Activated naive CD8-positive, alpha-beta T cell (primary cell): ENCODE data around the gene TMEM222.
A peak's percentile ranks its signal among the peaks of the same experiment; 100 is the strongest.

Source experiments
- H3K27ac Mint-ChIP-seq: one replicate; pipeline ENCODE4 v1.8.0; 2021; ENCODE audit warnings: mixed read lengths
- H3K27me3 Mint-ChIP-seq: one replicate; pipeline ENCODE4 v1.8.0; 2021; ENCODE audit warnings: mixed read lengths
- H3K36me3 Mint-ChIP-seq: one replicate; pipeline ENCODE4 v1.8.0; 2021; ENCODE audit warnings: mixed read lengths
- H3K4me1 Mint-ChIP-seq: one replicate; pipeline ENCODE4 v1.8.0; 2021; ENCODE audit warnings: low read depth, mixed read lengths
- H3K4me3 Mint-ChIP-seq: one replicate; pipeline ENCODE4 v1.8.0; 2021; ENCODE audit warnings: mild to moderate bottlenecking, mixed read lengths
- H3K9me3 Mint-ChIP-seq: one replicate; pipeline ENCODE4 v1.8.0; 2021; ENCODE audit warnings: low read depth, mixed read lengths

TMEM222 gene

DNA sequence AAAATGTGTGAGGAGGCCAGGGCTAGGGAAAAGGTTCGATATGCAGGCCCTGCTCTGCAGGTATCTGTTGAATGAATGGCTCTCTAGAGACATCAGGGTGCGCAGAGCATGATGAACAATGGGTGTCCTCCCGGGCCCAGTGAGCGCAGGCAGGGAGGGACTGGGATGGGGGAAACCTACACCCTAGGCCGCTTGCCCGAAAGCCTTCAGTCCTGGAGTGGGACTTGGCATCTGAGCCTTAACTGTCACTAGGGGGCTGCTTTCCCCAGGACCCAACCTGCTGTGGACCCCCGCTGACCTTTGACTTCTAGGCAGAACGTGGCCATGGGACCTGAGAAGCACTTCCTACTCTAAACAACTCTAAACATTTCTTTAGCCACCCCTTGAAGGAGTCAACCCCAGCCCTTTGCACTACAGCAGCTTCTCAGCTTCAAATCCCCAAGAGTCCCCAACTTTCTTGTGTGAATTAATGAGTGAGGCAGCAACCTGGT, 45.2 kb downstream of the TMEM222 start:
- Mint-ChIP-seq H3K36me3 (no peaks in the 10 kb centered on the region), H3K27me3 (no peaks in the 10 kb centered on the region), H3K4me1 (peaks cover 28% of the 10 kb centered on the region), H3K9me3 (no peaks in the 10 kb centered on the region), H3K4me3 (peak overlapping the region; percentile 77), H3K27ac (no peak overlapping the region)

DNA sequence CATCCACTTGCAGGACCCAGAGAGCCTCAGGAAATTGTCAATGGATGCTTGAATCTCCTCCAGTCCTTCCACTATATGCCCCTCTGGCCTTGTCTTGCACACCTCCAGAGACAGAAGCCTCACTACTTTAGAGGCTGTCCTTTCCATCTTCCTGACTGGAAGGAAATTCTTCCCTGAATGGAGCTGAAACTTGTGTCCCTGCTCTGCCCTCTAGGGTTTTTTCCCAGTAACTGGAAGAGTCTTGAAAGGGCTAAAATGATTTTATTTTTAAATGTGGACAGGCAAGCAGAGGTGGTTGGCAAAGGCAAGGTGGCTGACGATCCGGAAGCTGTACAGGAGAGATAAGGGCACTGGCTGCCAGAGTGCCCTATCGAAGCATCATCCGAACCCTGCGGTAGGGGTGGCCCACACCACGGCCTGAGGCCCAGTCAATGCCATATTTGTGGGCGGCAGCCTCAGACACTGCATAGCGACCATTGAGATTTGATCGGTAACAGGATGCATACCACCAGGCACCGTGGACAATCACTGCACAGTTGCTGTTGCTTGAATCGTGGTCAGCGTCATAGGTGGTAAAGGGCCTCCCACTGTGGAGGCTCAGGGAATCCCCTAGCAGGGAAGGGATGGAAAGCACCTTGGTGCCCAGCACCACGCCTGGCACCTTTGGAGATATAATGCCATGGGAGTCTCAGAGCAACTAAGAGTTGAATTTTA, 47.1 kb downstream of the TMEM222 start:
- H3K4me1 Mint-ChIP-seq: peaks cover 26% of the 10 kb centered on the region
- no peaks in the 10 kb centered on the region for H3K27me3 Mint-ChIP-seq
- no peak overlapping the region for H3K4me3 Mint-ChIP-seq
- no peak overlapping the region for H3K27ac Mint-ChIP-seq
- no peaks in the 10 kb centered on the region for H3K36me3 Mint-ChIP-seq
- H3K9me3 Mint-ChIP-seq: no peaks in the 10 kb centered on the region

DNA sequence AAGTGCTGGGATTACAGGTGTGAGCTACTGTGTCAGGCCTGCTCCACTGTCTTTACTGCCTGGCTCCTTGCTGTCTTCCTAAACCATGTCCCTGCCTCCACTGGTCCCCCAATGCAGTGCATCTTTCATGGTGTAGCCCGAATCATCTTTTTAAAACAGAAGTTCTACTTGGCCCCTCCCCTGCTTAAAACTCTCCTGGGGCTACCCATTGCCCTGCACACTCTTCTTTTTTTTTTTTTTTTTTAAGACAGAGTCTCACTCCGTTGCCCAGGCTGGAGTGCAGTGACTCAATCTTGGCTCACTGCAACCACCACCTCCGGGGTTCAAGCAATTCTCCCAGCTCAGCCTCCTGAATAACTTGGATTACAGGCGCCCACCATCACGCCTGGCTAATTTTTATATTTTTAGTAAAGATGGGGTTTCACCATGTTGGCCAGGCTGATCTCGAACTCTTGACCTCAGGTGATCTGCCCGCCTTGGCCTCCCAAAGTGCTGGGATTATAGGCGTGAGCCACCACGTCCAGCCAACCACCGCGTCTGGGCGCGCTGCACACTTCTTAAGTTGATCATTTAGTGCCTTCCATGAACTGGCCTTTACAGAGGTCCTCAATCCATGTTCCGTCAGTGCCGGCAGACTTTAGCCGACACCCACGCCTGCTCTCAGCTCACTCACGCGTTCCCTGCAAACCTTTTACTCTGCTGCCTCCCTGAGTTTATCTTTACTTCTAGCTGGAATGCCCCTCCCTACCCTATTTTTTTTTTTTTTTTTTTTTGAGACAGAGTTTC, 50.3 kb downstream of the TMEM222 start:
- Mint-ChIP-seq H3K4me1 (peaks cover 10% of the 10 kb centered on the region), H3K36me3 (no peaks in the 10 kb centered on the region), H3K27ac (no peak overlapping the region), H3K4me3 (no peak overlapping the region), H3K9me3 (no peaks in the 10 kb centered on the region), H3K27me3 (no peaks in the 10 kb centered on the region)

DNA sequence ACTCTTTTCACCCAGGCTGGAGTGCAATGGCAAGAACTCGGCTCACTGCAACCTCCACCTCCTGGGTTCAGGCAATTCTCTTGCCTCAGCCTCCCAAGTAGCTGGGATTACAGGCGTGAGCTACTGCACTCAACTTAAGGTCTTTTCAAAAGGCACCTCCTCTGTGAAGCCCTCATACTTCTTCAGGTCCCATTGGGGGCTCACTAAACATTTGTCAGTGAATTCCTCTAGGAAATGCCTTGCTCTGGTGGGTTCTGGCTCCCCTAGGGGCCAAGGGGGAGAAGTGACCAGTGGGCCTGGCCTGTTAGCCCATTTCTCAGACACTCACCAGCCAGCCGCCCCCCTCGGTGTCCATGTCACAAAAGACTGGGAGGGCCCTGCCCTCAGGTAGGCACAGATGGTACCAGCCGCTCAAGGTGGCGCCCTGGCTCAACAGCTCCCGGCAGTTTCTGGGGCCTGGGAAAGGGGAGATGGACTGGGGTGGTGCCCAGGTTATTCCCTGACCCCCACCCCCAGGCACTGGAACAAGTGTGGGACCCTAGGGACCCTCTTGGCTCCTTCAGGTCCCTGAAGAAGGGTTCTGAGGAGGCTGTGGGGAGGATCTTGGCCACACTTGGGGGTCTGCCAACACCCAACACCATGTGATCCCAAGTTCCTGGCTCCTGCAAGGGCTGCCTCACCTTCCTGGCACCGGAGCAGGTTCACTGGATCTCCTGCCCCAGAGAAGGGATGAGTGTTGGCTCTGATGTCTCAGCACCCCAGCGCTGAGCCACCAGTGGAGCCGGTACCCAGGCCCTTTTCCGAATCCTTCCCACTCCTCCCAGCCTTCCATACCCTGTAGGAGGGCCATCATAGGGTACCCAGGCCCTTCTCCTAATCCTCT, 51.1 kb downstream of the TMEM222 start:
- Mint-ChIP-seq H3K9me3 (no peaks in the 10 kb centered on the region), H3K27ac (no peak overlapping the region), H3K36me3 (no peaks in the 10 kb centered on the region), H3K4me1 (peaks cover 8% of the 10 kb centered on the region), H3K27me3 (no peaks in the 10 kb centered on the region), H3K4me3 (no peak overlapping the region)

DNA sequence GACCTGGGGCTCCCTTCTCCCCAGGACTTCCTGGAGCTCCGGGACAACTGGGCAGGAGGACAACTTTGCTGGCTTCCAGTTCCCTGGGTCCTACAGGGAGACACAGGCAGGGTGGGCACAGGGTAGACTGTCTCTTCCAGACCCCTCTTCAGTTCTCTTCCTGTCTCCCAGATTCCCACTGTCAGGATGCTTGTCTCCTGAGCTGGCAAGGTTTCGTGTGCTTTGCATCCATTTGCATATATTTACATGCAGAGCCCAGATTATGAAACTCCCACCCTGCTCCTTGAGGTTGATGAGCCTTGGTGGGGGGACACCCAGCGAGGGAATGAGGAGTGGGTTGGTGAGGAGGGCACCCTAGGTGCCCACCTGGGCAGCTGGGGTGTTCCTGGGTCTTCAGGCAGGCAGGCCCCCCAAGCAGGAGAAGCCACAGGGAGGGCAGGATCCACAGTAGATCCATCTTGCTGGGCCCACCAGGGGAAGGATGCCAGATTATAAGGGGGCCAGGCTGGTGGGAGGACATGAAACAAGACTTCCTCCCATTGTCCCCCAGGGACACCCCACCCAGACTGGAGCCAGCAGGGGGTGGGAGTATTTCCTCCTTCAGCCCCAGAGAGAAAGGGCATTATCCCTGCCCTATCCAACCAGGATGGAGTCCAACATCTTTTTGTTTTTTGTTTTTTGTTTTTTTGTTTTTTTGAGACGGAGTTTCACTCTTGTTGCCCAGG, 52.6 kb downstream of the TMEM222 start, which contains the start of gene FCN3:
FCN3 (minus strand) TSS at position 463 of the 725 bp plus-strand sequence; CDS start at position 457, 6 bp downstream.
- no peaks in the 10 kb centered on the region for H3K9me3 Mint-ChIP-seq
- H3K36me3 Mint-ChIP-seq: no peaks in the 10 kb centered on the region
- no peak within 1 kb of the TSS for H3K27ac Mint-ChIP-seq
- no peaks in the 10 kb centered on the region for H3K27me3 Mint-ChIP-seq
- H3K4me3 Mint-ChIP-seq: no peak within 1 kb of the TSS
- peaks cover 3% of the 10 kb centered on the region for H3K4me1 Mint-ChIP-seq

DNA sequence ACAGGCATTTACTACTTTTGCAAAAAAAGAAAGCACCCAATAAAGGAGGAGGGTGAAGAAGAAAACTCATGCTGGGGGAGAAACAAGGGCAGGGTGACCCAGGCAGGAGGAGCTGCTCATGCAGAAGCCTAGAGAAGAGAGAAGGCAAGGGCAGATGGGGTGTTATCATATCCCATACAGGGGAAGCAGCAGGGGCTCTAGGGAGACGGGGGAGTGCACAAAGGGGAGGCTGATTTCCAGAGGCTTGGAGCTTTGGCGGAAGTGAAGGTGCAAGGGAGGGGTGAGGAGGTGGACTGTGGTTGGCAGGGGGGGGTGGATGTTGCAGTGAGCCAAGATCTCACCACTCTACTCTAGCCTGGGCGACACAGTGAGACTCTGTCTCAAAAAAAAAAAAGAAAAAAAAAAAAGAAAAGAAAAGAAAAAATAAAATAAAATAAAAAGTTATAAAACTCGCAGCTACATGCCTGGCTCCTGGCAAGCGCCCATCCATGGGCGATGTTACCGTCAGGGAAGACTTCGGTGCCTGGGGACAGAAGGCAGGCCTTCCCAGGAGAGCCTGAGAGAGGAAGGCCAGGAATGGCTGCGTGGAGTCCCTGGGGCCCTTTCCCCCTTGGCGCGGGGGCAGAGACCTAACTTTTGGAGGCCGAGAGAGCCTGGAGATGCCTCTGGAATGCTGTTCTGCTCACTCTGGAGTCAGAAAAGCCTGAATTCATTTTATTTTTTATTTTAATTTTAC, 56.0 kb downstream of the TMEM222 start:
- H3K27ac Mint-ChIP-seq: no peak overlapping the region
- peaks cover 2% of the 10 kb centered on the region for H3K27me3 Mint-ChIP-seq
- no peaks in the 10 kb centered on the region for H3K9me3 Mint-ChIP-seq
- no peaks in the 10 kb centered on the region for H3K36me3 Mint-ChIP-seq
- no peak overlapping the region for H3K4me3 Mint-ChIP-seq
- no peaks in the 10 kb centered on the region for H3K4me1 Mint-ChIP-seq

DNA sequence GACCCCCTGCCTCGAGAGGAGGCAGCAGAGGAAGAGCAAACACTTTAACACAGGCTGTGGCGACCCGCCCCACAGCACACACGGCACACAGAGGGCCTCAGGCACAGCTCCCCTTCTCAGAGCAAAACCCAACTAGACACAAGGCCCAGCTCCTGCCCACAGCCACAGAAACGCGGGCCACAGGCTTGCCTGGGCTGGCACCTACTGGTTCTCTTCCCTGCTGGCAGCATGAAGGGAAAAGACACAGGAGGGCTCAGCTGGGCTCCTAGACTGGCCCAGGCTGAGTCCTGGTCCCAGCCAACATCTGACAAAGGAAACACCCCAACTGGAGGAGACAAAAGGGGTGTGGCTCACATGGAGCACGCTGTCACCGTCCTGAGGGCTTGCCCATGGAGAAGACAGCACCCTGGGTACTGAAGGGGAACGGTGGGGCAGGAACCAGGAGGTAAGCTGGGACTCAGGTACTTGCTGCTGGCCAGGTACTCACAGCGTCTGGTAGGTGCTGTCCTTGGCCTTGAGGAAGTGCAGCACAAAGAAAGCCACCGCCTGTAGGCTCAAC, 57.7 kb downstream of the TMEM222 start:
- H3K36me3 Mint-ChIP-seq: no peaks in the 10 kb centered on the region
- no peaks in the 10 kb centered on the region for H3K9me3 Mint-ChIP-seq
- peaks cover 2% of the 10 kb centered on the region for H3K27me3 Mint-ChIP-seq
- H3K4me1 Mint-ChIP-seq: no peaks in the 10 kb centered on the region
- H3K4me3 Mint-ChIP-seq: no peak overlapping the region
- no peak overlapping the region for H3K27ac Mint-ChIP-seq

DNA sequence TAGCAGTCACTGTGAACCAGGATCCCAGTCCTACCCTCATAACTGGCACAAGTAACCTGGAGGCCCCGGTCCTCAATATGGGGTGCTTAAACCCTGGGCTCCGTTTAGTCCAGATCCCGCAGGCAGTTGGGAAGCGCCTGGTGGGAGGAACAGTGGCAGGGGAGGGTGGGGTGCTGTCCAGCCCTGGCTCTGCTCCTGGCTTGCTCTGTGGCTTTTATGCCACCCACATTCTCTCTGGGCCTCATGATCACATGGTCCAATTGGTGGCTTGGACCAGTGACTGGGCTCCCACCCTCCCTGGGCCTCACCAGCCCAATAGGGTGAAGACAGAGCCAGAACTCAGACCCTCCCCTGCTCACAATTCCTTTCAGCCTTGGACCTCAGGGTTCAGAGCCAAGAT, 58.3 kb downstream of the TMEM222 start:
- no peaks in the 10 kb centered on the region for H3K4me1 Mint-ChIP-seq
- H3K27me3 Mint-ChIP-seq: peaks cover 2% of the 10 kb centered on the region
- no peak overlapping the region for H3K4me3 Mint-ChIP-seq
- H3K27ac Mint-ChIP-seq: no peak overlapping the region
- no peaks in the 10 kb centered on the region for H3K9me3 Mint-ChIP-seq
- H3K36me3 Mint-ChIP-seq: no peaks in the 10 kb centered on the region

DNA sequence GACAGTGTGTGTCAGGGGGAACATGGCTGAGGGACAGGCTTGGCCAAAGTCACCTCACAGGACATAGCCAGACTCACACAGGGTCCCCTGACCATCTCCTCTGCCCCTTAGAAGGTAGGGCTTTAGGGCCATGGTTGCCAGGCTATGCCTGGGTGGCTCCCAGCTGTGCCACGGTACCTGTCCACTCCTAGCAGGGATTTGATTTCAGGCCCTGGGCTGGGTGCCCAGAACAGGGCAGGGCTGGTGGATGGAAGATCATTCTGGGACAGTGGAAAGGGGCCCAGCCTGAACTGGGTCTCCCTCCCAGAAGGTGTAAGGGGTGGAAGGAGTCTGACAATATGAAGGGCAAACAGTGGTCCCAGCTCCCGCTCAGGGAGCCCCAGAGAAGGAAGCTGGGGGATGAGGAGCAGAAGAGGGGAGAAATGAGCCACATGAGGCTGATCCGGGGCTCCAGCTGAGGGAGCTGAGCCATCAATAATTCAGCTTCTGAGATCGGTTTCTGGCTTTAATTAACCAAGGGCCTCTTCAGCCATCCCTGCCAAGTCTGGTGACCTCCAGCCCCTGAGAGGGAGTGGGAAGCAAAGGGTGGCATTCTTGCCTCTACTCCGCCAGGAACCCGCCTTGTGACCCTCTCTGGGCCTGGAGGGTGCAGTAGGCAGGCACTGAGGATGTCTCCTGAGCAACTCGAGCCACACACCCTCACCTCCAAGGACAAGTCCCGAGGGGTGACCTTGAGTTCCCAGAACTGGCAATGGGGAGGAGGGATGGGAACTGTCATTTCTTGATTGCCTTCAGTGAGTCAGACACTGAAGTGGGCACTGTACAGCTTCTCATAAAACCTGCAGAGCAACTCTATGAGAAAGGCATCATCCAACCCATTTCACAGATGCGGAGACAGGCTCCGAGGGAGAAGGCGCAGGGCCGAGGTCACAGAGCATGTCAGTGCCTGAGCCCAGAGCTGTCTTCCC, 59.1 kb downstream of the TMEM222 start:
- no peak overlapping the region for H3K4me3 Mint-ChIP-seq
- no peaks in the 10 kb centered on the region for H3K9me3 Mint-ChIP-seq
- no peak overlapping the region for H3K27ac Mint-ChIP-seq
- H3K27me3 Mint-ChIP-seq: peaks cover 2% of the 10 kb centered on the region
- H3K4me1 Mint-ChIP-seq: no peaks in the 10 kb centered on the region
- no peaks in the 10 kb centered on the region for H3K36me3 Mint-ChIP-seq

DNA sequence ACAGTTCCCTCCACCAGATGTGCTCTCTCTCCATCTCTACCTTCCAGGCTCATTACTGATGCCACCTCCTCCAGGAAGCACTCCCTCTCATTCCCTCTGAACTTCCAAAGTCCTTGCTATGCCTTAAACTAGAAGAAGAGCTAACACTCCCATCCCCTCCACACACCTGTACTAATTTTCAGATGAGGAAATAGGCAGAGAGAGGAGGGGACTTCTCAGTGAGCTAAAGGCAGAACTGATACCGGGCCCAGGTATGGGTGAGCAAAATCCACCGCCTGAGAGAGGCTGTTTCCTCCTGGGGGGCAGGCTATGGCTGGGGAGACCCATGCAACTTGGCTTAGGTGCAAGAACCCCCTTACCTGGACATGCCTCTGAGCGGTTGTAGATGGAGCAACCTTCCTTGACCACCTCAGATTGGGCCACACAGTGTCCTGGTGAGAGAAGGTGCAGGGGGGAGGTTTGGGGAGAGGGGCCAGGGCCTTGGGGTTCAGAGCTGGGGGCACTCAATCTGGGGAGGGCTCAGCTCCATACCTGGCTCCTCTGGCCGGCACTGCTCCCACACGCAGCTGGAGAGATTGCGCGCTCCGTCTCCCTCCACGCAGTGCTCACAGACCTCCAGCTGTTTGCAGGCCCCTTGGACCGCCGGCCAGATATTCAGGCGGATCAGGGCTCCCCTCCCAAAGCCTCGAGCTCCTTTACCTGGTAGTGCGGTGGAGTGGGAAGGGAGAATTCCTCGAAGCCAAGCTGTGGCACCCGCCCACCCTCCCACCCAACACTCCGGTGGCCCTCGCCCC, 60.2 kb downstream of the TMEM222 start:
- Mint-ChIP-seq H3K27me3 (peaks cover 2% of the 10 kb centered on the region), H3K27ac (no peak overlapping the region), H3K4me1 (no peaks in the 10 kb centered on the region), H3K36me3 (no peaks in the 10 kb centered on the region), H3K9me3 (no peaks in the 10 kb centered on the region), H3K4me3 (no peak overlapping the region)

DNA sequence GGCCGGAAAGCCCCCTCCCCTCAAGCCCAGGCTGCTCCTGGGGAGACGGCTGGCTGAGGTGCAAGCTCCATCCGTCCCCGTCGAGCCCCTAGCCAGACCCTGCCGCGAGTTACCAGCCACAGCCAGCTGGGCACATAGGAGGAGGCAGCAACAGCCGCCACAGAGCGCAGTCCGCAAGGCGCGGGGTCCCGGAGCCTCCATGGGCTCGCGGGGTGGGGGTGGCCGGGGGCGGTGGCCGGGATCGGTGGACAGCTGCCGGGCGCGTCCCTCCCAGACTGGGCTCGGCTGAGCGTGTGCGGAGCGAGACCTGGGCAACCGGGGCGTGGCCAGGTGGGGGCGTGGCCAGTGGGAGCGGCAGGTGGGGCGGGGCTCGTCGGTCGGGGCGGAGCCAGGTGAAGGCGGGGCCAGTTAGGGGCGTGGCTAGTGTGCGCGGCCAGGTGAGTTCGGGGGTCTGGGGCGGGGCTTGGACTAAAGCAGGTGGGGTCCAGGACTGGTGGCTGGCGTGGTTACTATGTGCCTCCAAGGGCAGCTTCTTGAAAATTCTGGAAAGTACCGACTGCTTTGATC, 61.2 kb downstream of the TMEM222 start, which contains the start of gene CD164L2:
CD164L2 (minus strand) TSS at position 295 of the 567 bp plus-strand sequence; CDS start at position 201, 94 bp downstream.
- Mint-ChIP-seq H3K4me3 (no peak within 1 kb of the TSS), H3K27ac (no peak within 1 kb of the TSS), H3K9me3 (no peaks in the 10 kb centered on the region), H3K4me1 (no peaks in the 10 kb centered on the region), H3K27me3 (peaks cover 2% of the 10 kb centered on the region), H3K36me3 (no peaks in the 10 kb centered on the region)

DNA sequence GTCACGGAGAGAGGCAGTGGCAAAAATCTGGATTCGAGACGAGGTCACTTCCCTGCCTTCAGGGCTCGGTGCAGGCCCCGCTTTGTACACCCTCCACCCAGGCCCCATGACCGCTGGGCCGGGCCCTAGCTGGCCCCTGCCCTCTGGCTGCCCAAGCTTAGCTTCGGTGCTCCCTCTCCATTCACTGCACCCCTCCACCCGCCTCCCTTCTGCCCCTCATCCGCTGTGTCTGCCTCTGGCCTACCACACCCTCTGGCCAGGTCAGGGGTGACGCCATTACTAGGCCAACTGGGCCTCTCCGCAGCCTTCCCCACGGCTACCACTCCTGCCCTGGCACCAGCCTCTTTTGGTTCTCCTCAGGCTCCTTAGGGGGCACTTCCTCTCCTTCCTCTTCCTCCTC, 61.7 kb downstream of the TMEM222 start:
- no peaks in the 10 kb centered on the region for H3K9me3 Mint-ChIP-seq
- no peaks in the 10 kb centered on the region for H3K36me3 Mint-ChIP-seq
- H3K4me3 Mint-ChIP-seq: no peak overlapping the region
- peaks cover 2% of the 10 kb centered on the region for H3K4me1 Mint-ChIP-seq
- H3K27me3 Mint-ChIP-seq: peaks cover 2% of the 10 kb centered on the region
- no peak overlapping the region for H3K27ac Mint-ChIP-seq
